HCT116 (cell line): ENCODE results near the gene NBL1. TPM values are rescaled to one million over a fixed set of nuclear protein-coding genes. Genes with fewer than 3 reads are reported as not detected.

Source experiments
- ATAC-seq: fragments of 200-7000 bp; cut with Tn5 transposase; 2 replicates; pipeline ENCODE4 v1.9.1; 2020; ENCODE audit warnings: mild to moderate bottlenecking, moderate library complexity
- BruUV-seq: library from RNA; stranded (reverse); fragments of 400-500 nt; replicated peaks from 2 replicates; lab custom pipeline; 2021; lab: Mats Ljungman, UMichigan
- CTCF ChIA-PET: fragments of 300-600 bp; sonication (Branson Sonifier 250); formaldehyde crosslinking; loops from one replicate; lab custom pipeline; 2021; ENCODE audit warnings: antibody characterized with exemption; lab: Charles Lee
- POLR2A ChIA-PET: fragments of 300-600, 350-600 bp; sonication (Branson Sonifier 250); formaldehyde crosslinking; loops from one replicate; lab custom pipeline; 2021; ENCODE audit warnings: antibody characterized with exemption; lab: Charles Lee
- RAD21 ChIA-PET, 2 experiments: fragments of 300-600 bp; sonication (Branson Sonifier 250); formaldehyde crosslinking; loops; one replicate each; lab custom pipeline; 2023; ENCODE audit warnings: low total read pairs in 2 of 2; ENCODE audit not compliant: uncharacterized antibody in 2 of 2, unreplicated experiment in 2 of 2, low non-redundant PET in 1 of 2; lab: Charles Lee
- DNase-seq: peaks from one replicate; pipeline ENCODE4 v3.0.0-alpha.2; 2010; ENCODE audit warnings: low read depth, low spot score
- H2AFZ ChIP-seq: fragments of 200-600 bp; shearing (Covaris generic), sonication (generic); 2 replicates; pipeline ENCODE4 v1.6.1; 2017; ENCODE audit warnings: low read depth, mixed run types, mixed read lengths, antibody characterized with exemption, low read length; ENCODE audit not compliant: poor library complexity, severe bottlenecking
- H3K27ac ChIP-seq: 2 replicates; pipeline ENCODE4 v1.5.1; 2012; ENCODE audit warnings: low read depth, low read length
- H3K27me3 ChIP-seq: fragments of 200-600 bp; sonication (generic); 2 replicates; pipeline ENCODE4 v1.6.1; 2016; ENCODE audit warnings: mixed run types, low read length, mixed read lengths; ENCODE audit not compliant: insufficient read depth
- H3K36me3 ChIP-seq, 2 experiments: fragments of 200-500 bp in 1 of 2; fragments of 200-600 bp in 1 of 2; sonication (Bioruptor generic) in 1 of 2; sonication (generic) in 1 of 2; 2 replicates each; pipeline versions ENCODE4 v1.5.1 to v1.6.1; 2014 to 2016; ENCODE audit warnings: low read length in 2 of 2, inconsistent platforms in 1 of 2, mixed read lengths in 1 of 2, mixed run types in 1 of 2; ENCODE audit not compliant: insufficient read depth in 2 of 2, control insufficient read depth in 1 of 2
- H3K4me1 ChIP-seq, 2 experiments: fragments of 200-600 bp in 1 of 2; sonication (generic) in 1 of 2; 2 replicates each; pipeline versions ENCODE4 v1.5.1 to v1.6.1; 2012 to 2017; ENCODE audit warnings: low read length in 2 of 2, inconsistent platforms in 1 of 2, mild to moderate bottlenecking in 1 of 2, mixed read lengths in 1 of 2, mixed run types in 1 of 2, moderate library complexity in 1 of 2; ENCODE audit not compliant: insufficient read depth in 2 of 2, control insufficient read depth in 1 of 2
- H3K4me2 ChIP-seq: fragments of 200-600 bp; sonication (generic); 2 replicates; pipeline ENCODE4 v1.6.1; 2017; ENCODE audit warnings: mixed run types, low read length, mixed read lengths
- H3K4me3 ChIP-seq, 2 experiments: fragments of 200-600 bp in 1 of 2; sonication (generic) in 1 of 2; replicated peaks in 1 of 2; 2 replicates each; pipeline ENCODE4 v1.5.1; 2011 to 2016; ENCODE audit warnings: low read length in 2 of 2, control low read depth in 1 of 2, low read depth in 1 of 2, mild to moderate bottlenecking in 1 of 2, mixed read lengths in 1 of 2, mixed run types in 1 of 2
- H3K79me2 ChIP-seq: fragments of 200-600 bp; sonication (generic); 2 replicates; pipeline ENCODE4 v1.6.1; 2017; ENCODE audit warnings: mild to moderate bottlenecking, mixed run types, low read length, moderate library complexity, mixed read lengths; ENCODE audit not compliant: insufficient read depth
- H3K9ac ChIP-seq: fragments of 200-600 bp; sonication (generic); 2 replicates; pipeline ENCODE4 v1.6.1; 2016; ENCODE audit warnings: low read length, mixed read lengths
- H3K9me2 ChIP-seq: fragments of 200-600 bp; sonication (generic), shearing (Covaris generic); 2 replicates; pipeline ENCODE4 v1.6.1; 2017; ENCODE audit warnings: mixed run types, mild to moderate bottlenecking, moderate library complexity; ENCODE audit not compliant: insufficient read depth
- H3K9me3 ChIP-seq, 2 experiments: fragments of 200-500 bp in 1 of 2; fragments of 200-600 bp in 1 of 2; sonication (Bioruptor generic) in 1 of 2; sonication (generic) in 1 of 2; 2 replicates each; pipeline ENCODE4 v1.6.1; 2014 to 2017; ENCODE audit warnings: low read length in 2 of 2, mixed read lengths in 2 of 2, inconsistent platforms in 1 of 2, low read depth in 1 of 2, mild to moderate bottlenecking in 1 of 2, mixed run types in 1 of 2, moderate library complexity in 1 of 2; ENCODE audit not compliant: control insufficient read depth in 1 of 2, insufficient read depth in 1 of 2
- H4K20me1 ChIP-seq: fragments of 200-600 bp; sonication (generic), shearing (Covaris generic); 2 replicates; pipeline ENCODE4 v1.6.1; 2017; ENCODE audit warnings: mixed run types, mild to moderate bottlenecking, moderate library complexity; ENCODE audit not compliant: insufficient read depth
- FOSL1 ChIP-seq: IDR thresholded peaks from 2 replicates; pipeline ENCODE4 v1.6.1; 2012; ENCODE audit warnings: low read depth
- ZNF274 ChIP-seq: fragments of 200-500 bp; sonication (Bioruptor generic); IDR thresholded peaks from 2 replicates; pipeline ENCODE4 v1.6.1; 2014; ENCODE audit warnings: mild to moderate bottlenecking, low read depth, low read length, inconsistent platforms
- intact Hi-C: fragments of 100-400 bp; cut with micrococcal nuclease; formaldehyde crosslinking; loops from 2 replicates; pipeline ENCODE4 v1.10.0; 2022
- total RNA-seq: library from RNA; stranded (reverse); gene quantifications from one replicate; pipeline ENCODE4 v1.2.1, GENCODE V29; 2021; ENCODE audit not compliant: unreplicated experiment
- TF ChIP-seq, protein P1 (sequence below): IDR thresholded peaks from 2 replicates; pipeline ENCODE4 v1.6.1; 2012; ENCODE audit warnings: low read depth
- TF ChIP-seq, protein P2 (sequence below): IDR thresholded peaks from 2 replicates; pipeline ENCODE4 v1.6.1; 2011; ENCODE audit warnings: mild to moderate bottlenecking, low read length, moderate library complexity; ENCODE audit not compliant: insufficient replicate concordance; ENCODE audit errors: extremely low read depth

NBL1 gene
- total RNA-seq, 1 experiment from 2014 or later: 75.4 TPM

DNA sequence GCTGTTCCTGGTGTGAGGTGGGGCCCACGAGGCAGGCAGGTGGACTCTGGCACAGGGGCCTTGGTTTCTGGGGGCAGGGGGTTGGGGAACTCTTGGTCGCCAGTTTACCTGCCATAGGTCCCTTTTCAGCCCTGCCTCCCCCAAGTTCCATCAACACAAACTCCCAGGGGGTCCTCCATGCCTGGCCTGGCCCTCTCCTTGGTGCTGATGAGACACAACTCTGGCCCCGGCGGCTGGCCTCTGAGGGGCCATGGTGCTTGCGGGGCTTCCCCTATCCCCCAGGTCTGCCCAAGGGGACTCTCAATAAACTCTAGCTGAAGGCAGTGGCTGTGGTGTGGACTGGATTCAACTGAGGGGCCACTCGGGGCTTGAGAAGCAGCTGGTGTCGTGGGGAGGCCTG is 36.5 kb downstream of the NBL1 start:
- Histone ChIP-seq H3K9me2 (no peaks in the 10 kb centered on the region), H2AFZ (no peak overlapping the region), H3K36me3 (no peaks in the 10 kb centered on the region), H3K79me2 (no peaks in the 10 kb centered on the region), H3K9me3 (no peaks in the 10 kb centered on the region), H3K4me3 (no peak overlapping the region), H3K27me3 (no peaks in the 10 kb centered on the region), H3K4me2 (no peak overlapping the region), H3K9ac (no peak overlapping the region), H3K4me1 (no peaks in the 10 kb centered on the region), H3K27ac (no peak overlapping the region), H4K20me1 (no peaks in the 10 kb centered on the region)
- POLR2A ChIA-PET: no interaction called here
- TF ChIP-seq ZNF274 (no peak), FOSL1 (no peak)
- TF ChIP-seq, protein P1, sequence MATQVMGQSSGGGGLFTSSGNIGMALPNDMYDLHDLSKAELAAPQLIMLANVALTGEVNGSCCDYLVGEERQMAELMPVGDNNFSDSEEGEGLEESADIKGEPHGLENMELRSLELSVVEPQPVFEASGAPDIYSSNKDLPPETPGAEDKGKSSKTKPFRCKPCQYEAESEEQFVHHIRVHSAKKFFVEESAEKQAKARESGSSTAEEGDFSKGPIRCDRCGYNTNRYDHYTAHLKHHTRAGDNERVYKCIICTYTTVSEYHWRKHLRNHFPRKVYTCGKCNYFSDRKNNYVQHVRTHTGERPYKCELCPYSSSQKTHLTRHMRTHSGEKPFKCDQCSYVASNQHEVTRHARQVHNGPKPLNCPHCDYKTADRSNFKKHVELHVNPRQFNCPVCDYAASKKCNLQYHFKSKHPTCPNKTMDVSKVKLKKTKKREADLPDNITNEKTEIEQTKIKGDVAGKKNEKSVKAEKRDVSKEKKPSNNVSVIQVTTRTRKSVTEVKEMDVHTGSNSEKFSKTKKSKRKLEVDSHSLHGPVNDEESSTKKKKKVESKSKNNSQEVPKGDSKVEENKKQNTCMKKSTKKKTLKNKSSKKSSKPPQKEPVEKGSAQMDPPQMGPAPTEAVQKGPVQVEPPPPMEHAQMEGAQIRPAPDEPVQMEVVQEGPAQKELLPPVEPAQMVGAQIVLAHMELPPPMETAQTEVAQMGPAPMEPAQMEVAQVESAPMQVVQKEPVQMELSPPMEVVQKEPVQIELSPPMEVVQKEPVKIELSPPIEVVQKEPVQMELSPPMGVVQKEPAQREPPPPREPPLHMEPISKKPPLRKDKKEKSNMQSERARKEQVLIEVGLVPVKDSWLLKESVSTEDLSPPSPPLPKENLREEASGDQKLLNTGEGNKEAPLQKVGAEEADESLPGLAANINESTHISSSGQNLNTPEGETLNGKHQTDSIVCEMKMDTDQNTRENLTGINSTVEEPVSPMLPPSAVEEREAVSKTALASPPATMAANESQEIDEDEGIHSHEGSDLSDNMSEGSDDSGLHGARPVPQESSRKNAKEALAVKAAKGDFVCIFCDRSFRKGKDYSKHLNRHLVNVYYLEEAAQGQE: peak; percentile 4; the same call in 1 of the 2 replicates
- TF ChIP-seq, protein P2, sequence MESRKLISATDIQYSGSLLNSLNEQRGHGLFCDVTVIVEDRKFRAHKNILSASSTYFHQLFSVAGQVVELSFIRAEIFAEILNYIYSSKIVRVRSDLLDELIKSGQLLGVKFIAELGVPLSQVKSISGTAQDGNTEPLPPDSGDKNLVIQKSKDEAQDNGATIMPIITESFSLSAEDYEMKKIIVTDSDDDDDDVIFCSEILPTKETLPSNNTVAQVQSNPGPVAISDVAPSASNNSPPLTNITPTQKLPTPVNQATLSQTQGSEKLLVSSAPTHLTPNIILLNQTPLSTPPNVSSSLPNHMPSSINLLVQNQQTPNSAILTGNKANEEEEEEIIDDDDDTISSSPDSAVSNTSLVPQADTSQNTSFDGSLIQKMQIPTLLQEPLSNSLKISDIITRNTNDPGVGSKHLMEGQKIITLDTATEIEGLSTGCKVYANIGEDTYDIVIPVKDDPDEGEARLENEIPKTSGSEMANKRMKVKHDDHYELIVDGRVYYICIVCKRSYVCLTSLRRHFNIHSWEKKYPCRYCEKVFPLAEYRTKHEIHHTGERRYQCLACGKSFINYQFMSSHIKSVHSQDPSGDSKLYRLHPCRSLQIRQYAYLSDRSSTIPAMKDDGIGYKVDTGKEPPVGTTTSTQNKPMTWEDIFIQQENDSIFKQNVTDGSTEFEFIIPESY: no peak
- DNase-seq (no peak), ATAC-seq (no peak)
- intact Hi-C loops: no loop called here
- RAD21 ChIA-PET: no interaction called here
- no TSS peak for BruUV-seq
- CTCF ChIA-PET: interaction anchor here (1.3 to 1.4 kb wide), 2 partner anchors 19 to 27 kb away, joined by 3 to 4 read pairs; no protein-coding TSS in a partner anchor
